ENCODE data around the gene MEX3C.
A peak's percentile ranks its signal among the peaks of the same experiment; 100 is the strongest.

Gene MEX3C

DNA sequence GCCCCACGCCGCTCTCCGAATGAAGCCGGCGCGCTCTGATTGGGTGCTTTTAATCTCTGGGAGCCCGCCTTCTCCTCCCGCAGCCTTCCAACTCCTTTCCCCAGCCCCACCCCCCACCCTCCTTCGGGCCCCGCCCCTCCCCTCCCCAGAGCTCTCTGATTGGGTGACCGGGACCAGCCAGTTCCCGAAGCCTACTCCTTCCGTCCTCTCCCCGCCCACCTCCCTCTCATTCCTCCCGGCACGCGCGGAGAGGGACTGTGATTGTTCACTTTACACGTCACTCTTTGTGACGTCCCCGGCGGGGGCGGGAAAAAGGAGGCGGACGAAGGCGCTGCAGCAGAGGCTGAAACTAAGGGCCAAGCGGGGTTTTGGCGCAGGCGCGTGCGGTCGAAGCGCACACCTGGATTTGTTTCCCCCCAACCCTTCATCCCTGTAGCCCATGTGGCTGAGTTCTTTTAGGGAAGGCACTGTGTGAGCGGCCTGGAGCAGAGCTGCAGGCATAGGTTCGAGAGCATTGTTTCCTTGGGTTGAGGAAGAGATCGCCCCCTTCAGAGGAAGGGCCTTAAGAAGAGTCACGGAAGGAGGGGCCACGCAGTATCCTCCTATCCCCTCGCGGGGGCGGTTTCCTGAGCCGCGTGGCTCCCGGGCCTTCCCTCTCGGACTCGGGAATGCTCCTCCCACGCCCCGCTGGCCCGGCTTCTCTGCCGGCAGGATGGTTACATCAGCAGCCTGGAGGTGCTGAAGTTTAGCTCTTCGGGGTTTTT is at the start of gene MEX3C:
TSS of gene MEX3C (minus strand) at position 21 of the 764 bp plus-strand sequence. CDS start 361 bp downstream, outside the sequence.
- DNase-seq = peak; percentile 93 to 95

GRCh38 chr18:51241226-51241625 is 43.7 kb upstream of the MEX3C start:
- DNase-seq = no peak

- DNase-seq = no peak
These were observed 38.7 kb upstream of the MEX3C start for GRCh38 chr18:51236225-51236624.

GRCh38 chr18:51235009-51235789 is 37.7 kb upstream of the MEX3C start:
- DNase-seq = no peak

DNA sequence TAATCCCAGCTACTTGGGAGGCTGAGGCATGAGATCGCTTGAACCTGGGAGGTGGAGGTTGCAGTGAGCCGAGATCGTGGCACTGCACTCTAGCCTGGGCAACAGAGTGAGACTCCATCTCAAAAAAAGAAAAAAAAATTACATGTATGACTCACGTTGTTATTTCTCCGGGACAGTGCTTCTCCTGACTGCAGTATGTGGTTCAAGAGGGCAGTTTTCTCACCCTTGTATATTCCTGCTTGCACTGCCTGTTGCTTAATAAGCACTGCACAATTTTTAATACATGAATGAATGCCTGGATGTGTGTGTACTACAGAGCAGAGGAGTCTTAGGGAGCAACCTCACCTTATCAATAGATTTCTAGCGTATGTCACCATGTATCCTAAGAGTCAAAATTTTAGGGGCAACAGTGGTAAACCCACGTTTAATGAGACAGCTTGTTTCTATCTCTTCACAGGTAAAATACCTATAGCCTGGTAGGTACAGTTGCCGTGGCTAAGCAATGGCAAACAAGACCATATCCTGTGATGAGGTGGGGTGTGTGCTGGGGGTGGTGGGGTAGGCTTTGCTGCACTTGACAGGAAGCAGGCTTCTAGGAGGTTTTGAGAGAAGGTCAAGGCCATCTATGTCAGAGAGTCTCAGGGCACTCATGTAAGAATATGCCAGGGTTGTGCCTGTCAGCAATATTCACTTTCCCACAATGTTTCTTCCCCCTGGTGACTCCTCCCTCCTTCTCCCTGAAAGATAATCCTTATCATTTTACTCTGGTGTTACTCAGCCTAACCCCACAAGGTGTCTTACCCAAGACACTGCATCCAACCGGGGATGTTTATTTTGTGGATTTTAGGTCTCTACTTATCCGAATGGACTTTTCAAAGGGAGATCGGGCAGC is 36.9 kb upstream of the MEX3C start:
- no peak for DNase-seq

- DNase-seq = no peak
These were observed 31.8 kb upstream of the MEX3C start for GRCh38 chr18:51229328-51229727.

- DNase-seq = no peak
These were observed 30.2 kb upstream of the MEX3C start for GRCh38 chr18:51227660-51228059.

GRCh38 chr18:51226587-51227350 is 29.3 kb upstream of the MEX3C start:
- DNase-seq = no peak

DNA sequence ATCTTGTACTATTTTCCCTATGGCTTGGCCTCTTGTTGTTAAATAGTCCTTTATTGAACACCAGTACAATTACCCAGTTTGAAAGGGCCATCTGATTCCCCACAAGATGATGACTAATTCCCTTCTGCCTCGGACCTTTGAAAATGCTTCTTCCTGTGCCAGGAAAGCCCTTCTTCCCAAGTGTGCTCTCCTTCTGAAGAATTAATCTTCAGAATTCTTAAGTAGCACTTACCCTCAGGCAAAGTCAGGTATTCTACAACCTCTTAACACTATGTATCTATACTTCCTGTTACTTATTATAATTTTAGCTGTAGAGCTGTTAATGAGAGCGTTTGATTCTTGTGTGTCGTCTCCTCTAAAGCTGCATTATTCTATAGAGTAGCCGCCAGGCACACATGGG is 28.6 kb upstream of the MEX3C start:
- DNase-seq = no peak

DNA sequence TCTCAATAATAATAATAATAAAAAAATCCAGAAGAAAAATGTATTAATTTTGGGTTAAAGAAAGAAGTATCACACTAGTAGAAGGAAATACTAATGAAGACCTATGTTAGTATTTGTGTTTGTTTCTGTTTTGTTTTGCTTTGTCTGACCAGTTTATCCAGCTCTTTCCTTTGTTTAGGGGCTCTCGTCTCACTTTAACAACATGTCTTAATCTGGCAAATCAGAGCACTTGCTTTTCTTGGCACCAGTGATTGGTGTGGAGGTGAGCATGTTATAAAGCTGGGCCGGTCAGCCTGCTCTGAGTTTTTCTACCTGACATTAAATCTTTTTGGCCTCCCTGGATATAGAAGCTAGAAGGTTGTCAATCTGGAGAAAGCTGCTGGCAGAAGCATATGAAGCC is 15.1 kb upstream of the MEX3C start:
- DNase-seq = no peak

DNA sequence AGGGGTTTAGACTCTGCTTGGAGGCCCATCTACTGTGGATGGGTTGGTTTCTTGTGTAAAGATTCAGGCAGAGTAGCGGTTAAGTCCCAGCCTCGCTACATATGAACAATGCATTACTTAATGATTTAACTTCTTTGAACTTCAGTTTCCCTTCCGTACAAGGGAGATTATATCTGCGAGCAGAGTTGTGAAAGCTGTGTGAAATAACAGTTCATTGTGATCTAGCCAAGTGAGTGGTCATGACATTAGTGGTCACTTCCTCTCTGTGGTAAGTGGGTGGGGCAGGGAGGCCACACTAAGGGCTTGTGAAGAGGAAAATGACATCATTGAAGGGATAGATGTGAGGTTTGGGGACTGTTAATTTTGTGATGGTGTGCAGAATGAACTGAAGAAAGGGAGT is 14.1 kb upstream of the MEX3C start:
- DNase-seq = no peak

GRCh38 chr18:51196811-51197660 is 445 bp downstream of the MEX3C start:
- peak in 1 of 2 experiments; percentile 10 for DNase-seq

DNA sequence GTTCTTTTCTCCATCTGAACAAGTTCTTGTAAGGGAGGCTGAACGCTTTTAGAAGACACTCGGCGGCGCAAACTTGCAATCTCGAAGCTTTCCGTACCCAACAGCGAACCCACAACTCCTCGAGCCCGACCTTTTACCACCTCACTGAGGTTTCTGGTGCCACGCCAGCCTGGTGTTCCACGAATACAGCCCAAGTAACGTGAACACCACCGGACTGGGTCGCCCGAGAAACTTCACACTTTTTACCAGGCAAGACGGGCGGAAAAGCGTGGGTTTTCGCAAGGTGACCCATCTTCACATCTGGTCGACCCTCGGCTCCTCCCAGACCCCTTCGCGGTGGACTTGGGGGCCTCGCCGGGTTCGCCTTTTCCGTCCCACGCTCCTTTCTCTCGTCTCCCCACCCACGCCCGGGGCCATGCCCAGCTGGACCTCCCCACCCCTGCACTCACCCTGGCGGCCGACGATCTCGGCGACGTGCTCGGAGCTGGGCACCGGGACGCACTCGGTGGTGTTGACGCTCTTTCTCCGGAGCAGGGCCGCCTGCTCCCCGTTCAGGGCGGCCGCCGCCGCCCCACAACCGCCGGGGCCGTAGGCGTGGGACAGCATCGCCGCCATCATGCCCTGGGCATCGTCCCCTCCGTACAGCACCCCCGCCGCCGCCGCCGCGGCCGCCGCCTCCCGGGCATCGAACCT is 1.2 kb downstream of the MEX3C start:
- no peak for DNase-seq

DNA sequence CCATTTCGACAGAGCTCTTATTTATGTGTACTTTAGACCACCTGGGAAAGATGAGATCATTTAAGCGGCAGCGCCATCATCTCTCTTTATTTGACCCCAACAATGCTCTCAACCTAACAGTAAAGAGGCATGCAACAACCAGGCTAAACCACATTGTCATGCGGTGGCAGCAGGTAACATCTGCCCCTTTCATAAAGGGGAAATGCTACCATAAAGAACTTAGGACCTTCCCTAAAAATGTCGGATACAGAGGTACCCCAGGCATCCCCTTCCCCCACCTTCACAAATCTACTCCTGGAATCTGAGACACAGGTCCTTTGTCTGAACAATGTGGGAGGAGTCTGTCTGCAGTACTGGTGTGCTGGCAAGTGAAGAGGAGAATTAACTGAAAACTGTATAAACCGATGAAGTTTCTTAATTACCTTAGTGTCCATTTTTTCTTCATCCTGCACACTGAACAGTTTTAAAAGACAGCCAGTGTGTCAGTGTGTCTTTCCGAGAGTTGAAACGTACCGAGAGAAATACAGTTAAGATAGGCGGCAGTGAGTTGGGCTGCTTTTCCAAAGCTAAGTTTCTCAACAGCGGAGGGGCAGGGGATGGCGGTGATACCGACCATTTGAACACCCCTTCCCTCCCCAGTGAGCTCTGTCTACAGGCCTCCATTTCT is 1.9 kb downstream of the MEX3C start:
- DNase-seq = peak; percentile 6 to 22

DNA sequence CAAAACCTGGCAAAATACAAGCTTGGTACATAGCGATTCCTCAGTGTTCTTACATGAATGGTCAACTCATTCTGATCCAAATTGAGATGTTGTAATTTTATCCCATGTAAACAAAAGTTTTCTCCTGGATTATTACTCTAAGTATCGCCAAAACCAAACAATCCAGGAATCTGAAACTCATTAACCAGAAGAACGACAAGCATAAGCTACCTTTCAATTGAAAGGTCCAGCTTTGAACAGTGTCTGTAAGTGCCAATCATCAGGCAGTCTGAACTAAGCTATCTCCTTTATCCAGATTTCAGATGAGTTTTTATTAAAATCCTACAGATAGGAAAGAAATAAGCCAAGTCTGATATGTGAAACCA is 2.4 kb downstream of the MEX3C start:
- DNase-seq = no peak

DNA sequence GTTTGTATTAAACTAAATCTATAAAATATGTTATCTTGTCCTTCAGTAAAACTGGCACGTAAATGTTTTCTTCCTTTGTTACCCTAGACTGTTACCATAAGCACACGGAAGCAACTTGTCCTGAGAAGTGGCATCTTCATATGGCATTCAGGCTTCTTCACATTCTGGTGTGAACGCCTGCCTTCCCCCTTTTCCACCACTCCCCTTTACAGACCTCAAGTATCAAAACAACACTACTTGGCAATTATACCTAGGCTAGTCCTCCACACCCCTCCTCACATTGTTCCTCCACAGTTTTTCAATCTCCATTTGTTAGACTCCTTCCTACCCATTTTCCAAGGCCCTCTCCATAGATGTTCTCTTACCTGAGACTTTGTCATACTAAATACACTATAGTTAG is 2.9 kb downstream of the MEX3C start:
- DNase-seq = no peak

DNA sequence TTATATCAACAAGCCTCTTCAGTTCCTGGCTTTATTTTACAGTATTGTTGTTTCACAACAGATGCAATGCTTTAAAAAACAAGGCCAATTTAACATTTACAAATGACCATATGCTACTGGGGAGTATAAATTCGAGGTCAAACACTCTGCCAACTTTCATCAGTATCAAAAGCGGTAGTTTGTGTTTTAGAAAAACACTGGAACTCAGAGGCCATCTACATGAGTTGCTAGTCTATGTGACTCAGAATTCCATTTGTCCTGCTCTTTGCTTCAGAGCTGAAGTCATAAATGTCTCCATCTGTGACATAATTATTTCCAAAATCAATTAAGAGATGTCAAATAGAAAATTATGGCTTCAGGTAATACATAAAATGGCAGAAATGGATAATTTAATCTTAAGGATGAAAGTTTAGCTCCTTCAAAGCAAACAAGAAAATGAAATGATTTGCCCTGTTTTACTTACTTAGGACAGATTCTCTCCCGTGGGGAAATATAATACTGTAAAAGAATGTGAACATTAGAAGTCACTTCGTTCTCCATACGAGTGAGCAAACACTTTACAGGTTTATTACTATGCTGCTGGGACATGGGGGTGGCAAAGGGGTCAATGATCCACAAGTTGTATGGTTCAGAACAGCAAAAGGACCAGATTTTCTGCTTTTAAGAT is 3.7 kb downstream of the MEX3C start:
- DNase-seq = no peak

GRCh38 chr18:51192696-51193095 is 4.8 kb downstream of the MEX3C start:
- no peak for DNase-seq

- DNase-seq = no peak
These were observed 5.5 kb downstream of the MEX3C start for GRCh38 chr18:51192026-51192425.

Measured in NCI-H187 (cell line).